Activated CD8-positive, alpha-beta memory T cell treated with anti-CD3 and anti-CD28 coated beads, Interleukin-2, amount 50 U/mL, for 1 hour (primary cell): Measurements from ENCODE around the gene OR52B6.
"Not testable (repeated sequence)": the region's sequence is repeated elsewhere in the genome, so short reads cannot be mapped to it uniquely, and the experiment has no call there.

Source experiments
- DNase-seq: peaks from one replicate; pipeline ENCODE4 v3.0.0-alpha.2; 2020; ENCODE audit errors: extremely low read depth

Gene OR52B6

GRCh38 chr11:5580577-5580976 is at the start of gene OR52B6:
Gene OR52B6, plus strand, starts transcription at chr11:5580877. Its CDS starts 0 bp downstream, at chr11:5580877.
- no peak for DNase-seq

GRCh38 chr11:5531053-5531831 is 49.4 kb upstream of the OR52B6 start:
- no peak for DNase-seq

GRCh38 chr11:5534046-5534445 is 46.6 kb upstream of the OR52B6 start:
- DNase-seq, result no peak

- no peak for DNase-seq
Observed at GRCh38 chr11:5536482-5536881, 44.2 kb upstream of the OR52B6 start.

GRCh38 chr11:5541427-5541826 is 39.2 kb upstream of the OR52B6 start:
- no peak for DNase-seq

- no peak for DNase-seq
Observed at GRCh38 chr11:5546457-5546856, 34.2 kb upstream of the OR52B6 start.

- DNase-seq, result no peak
Observed at GRCh38 chr11:5547982-5548381, 32.7 kb upstream of the OR52B6 start.

- DNase-seq, result no peak
Observed at GRCh38 chr11:5548440-5548839, 32.2 kb upstream of the OR52B6 start, which contains the start of gene OR52H1. Gene OR52H1, minus strand, starts transcription at chr11:5548540. Its CDS starts 3,035 bp downstream, at chr11:5545505.

GRCh38 chr11:5550440-5551095 is 30.1 kb upstream of the OR52B6 start:
- no peak for DNase-seq

GRCh38 chr11:5553343-5553742 is 27.3 kb upstream of the OR52B6 start:
- DNase-seq, result no peak

- no peak for DNase-seq
Observed at GRCh38 chr11:5556596-5557188, 24.0 kb upstream of the OR52B6 start.

- no peak for DNase-seq
Observed at GRCh38 chr11:5557751-5558150, 22.9 kb upstream of the OR52B6 start.

- no peak for DNase-seq
Observed at GRCh38 chr11:5564259-5565019, 16.2 kb upstream of the OR52B6 start.

- no peak for DNase-seq
Observed at GRCh38 chr11:5574654-5575053, 6.0 kb upstream of the OR52B6 start.

- no peak for DNase-seq
Observed at GRCh38 chr11:5575152-5575551, 5.5 kb upstream of the OR52B6 start.

- DNase-seq, result no peak
Observed at GRCh38 chr11:5577101-5577500, 3.6 kb upstream of the OR52B6 start.

- DNase-seq, result no peak
Observed at GRCh38 chr11:5581014-5581413, 337 bp downstream of the OR52B6 start.

- DNase-seq, result not testable (repeated sequence)
Observed at GRCh38 chr11:5584458-5584857, 3.8 kb downstream of the OR52B6 start.

- not testable (repeated sequence) for DNase-seq
Observed at GRCh38 chr11:5589906-5590305, 9.2 kb downstream of the OR52B6 start.

- no peak for DNase-seq
Observed at GRCh38 chr11:5591613-5592012, 10.9 kb downstream of the OR52B6 start.

GRCh38 chr11:5592615-5593014 is 11.9 kb downstream of the OR52B6 start:
- DNase-seq, result no peak

- no peak for DNase-seq
Observed at GRCh38 chr11:5593146-5593545, 12.5 kb downstream of the OR52B6 start.
